GM21447 (cell line): Measurements from ENCODE around the gene CATSPER4.

Source experiments
- ATAC-seq: cut with Tn5 transposase; IDR thresholded peaks from one replicate; pipeline ENCODE4 v1.9.1; 2021; ENCODE audit not compliant: unreplicated experiment

CATSPER4 gene

GRCh38 chr1:26190373-26190987 lies at the start of gene CATSPER4:
CATSPER4 (plus strand) TSS chr1:26190602; CDS start chr1:26190628, 26 bp downstream.
- ATAC-seq, result no peak

- ATAC-seq, result no peak
These were observed 48.2 kb upstream of the CATSPER4 start for GRCh38 chr1:26142159-26142558.

DNA sequence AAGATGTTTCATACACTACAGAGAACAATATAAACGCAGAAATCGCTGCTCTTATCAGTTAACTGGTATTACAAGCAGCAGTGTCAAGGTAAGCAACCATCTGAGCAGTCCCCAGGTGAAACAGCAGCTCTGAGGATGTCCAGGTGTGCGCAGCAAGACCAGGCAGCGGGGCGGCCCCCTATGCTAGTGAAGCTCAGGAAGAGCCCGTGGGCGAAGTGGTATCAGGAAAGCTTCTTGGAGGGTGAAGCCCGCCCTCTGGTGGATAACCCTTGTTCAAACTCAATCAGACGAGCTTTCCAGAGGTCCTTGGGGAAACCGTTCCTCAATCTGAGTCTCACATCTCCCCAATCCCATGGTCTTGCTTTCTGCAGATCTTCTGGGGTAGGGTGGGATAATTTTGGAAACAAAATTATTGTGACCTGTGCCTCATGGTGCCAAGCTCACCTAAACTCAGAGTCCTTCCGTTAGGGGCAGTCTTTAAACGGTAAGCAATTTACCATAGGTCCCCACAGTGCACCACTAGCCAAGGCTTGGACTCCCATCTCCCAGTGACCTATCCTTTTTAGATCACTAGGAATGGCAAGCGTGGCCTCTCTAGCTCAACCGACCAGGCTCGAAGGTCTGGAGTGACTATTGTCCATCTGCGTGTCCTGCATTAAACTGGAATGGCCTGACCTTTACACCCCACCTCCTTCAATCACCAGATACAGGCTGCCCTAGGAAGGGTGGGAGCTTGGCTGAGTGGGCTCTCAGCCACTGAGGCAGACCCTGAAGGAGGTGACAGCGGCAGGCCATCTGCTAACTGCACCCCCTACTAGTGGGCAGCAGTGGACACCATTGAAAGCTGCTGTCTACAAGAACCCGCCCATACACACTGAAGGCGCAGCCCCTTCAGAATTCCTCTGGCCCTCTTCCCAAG lies 45.1 kb upstream of the CATSPER4 start:
- ATAC-seq, result no peak

GRCh38 chr1:26145960-26146294 lies 44.5 kb upstream of the CATSPER4 start:
- no peak for ATAC-seq

DNA sequence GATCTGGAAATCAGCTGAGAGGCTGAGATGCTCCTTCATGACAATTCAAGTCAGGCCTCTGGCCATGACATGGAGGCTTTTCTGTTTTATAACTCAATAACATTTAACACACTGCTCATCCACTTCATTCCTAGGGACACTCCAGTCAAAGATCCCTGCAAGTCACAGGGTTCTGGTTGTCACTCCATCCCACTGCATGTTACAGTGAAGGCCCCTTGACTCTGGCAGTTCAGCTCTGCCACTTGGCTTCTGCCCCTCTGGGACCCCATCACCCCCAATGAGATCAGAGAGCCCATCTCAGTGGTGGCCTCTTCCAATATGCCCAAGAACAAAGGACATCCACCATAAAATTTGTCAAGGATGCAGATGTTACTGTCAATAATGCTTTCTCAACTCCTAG lies 41.5 kb upstream of the CATSPER4 start:
- no peak for ATAC-seq

- no peak for ATAC-seq
These were observed 36.4 kb upstream of the CATSPER4 start for GRCh38 chr1:26153966-26154532.

- ATAC-seq, result no peak
These were observed 35.7 kb upstream of the CATSPER4 start for GRCh38 chr1:26154750-26155149.

DNA sequence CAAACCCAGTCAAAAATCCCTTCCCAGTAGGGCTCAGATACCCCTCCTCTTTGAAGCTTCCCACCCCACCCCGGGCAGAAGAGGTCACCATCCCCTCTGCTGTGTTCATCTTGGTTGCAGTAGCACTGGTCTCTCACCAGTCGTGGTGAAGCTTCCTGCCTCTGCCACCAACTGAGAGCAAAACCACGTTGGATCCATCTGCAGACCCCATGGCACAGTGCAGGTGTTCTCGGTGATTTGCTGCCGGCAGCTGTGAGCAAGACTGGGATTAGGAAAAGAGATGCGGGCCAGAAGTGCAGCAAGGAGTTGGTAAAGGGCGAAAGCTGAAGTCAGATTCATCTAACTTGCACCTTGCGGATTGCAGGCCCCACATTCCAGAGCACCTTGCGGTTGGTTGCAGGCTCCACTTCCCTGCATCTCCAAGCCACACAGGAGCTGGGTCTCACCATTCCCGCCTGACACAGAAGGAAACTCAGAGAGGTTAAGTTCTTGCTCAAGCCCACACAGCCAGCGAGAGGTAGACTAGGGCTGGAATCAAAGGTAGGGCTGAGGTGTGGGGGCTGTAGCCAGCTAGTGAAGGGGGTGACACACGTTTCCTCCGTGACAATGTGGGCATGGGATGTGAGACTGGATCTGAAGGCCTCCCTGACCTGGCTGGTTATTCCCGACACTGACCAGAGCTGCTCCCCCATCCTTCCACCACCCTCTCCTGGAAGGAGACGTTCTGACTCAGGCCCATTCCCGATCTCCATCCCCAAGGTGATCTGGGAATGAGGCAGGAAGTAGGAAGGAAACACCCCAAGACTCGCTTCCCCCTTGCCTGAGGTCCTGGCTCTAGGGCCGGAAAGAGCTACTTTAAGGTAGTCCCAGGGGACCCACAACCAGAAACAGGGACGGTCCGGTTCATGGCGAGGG lies 34.8 kb upstream of the CATSPER4 start:
- ATAC-seq, result no peak

- ATAC-seq, result no peak
These were observed 33.9 kb upstream of the CATSPER4 start for GRCh38 chr1:26156285-26157038.

DNA sequence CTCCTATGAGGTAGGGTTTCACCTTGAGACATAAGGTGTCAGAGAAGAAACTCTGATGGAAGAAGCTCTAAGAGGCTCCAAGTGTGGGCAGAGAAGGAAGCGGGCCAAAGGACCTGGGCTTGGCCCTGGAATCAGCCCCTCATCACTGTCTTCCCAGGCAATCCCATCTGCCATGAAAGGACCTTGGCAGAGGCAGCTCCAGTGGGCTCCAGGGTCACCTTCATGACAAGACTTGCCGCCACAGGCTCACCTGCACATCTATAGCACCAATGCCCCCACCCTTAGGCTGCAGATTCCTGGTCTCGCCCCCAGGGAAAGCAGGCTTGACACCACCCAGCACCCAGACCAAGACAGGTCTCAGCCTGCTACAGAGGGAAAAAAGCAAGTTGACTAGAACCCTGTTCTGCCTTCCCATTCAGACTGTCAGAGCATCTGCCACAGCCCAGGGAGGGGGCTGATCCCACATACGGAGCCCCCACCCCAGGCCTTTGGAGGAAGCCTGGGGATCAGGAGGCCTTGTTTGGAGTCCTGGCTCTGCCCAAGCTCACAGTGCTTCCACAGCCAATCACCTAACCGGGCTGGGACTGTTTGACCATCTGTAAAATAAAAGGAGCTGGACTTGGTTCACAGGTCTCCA lies 32.0 kb upstream of the CATSPER4 start:
- ATAC-seq, result no peak

DNA sequence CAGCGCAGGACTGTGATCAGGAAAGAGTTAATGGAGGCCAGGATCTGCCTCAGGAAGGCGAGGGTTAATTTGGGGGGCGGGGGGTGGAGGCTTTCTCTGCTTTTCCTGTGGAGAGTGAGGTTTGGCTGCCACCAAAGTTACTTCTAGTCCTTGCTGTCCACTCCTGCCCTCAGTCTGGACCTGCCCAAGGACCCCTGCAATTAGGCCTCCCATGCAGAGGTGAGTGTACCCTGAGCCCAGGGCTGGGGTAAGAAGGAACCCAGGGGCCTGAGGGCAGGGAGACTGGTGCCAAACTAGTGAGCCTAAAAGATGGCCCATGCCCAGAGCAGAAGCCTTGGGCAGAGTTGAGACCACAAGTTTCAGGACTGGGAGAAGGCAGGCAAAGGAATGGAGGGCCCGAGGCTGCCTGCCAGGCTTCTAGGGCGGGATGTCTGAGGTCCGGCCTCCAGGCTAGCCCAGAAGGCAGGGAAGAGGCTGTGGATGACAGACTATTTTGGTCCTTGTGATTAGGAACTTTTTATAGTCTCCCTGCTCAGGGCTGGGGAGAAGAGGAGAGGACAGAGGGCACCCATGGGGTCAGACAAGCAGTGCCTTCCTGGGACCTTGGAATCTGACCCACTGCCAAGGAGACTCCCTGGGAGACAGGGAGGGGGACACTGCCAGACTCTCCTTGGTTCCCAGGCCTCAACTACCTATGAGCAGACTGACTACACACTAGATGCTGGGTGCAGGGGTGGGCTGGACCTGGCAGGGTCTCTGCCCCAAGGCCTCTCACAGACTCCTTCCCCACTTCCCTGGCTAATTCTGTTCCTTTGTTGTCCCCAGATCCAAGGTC lies 31.3 kb upstream of the CATSPER4 start, which contains the start of gene FAM110D:
TSS of gene FAM110D (plus strand) at position 172 of the 835 bp plus-strand sequence. CDS start 2,213 bp downstream, outside the sequence.
- ATAC-seq, result no peak

DNA sequence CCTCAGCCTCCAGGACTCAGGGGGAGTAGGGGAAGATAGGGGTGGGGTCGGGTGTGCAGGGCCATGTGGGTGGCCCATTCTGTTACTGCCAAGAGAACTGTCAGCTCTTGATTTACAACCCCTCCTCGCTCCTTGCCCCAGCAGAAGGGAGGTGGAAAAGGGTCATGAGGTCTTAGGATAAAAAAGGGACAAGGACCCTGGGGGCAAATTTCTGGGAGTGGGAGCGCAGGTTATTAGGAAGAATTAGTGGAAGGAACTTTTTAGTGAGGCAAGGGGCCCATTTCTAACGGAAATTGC lies 30.7 kb upstream of the CATSPER4 start:
- no peak for ATAC-seq

DNA sequence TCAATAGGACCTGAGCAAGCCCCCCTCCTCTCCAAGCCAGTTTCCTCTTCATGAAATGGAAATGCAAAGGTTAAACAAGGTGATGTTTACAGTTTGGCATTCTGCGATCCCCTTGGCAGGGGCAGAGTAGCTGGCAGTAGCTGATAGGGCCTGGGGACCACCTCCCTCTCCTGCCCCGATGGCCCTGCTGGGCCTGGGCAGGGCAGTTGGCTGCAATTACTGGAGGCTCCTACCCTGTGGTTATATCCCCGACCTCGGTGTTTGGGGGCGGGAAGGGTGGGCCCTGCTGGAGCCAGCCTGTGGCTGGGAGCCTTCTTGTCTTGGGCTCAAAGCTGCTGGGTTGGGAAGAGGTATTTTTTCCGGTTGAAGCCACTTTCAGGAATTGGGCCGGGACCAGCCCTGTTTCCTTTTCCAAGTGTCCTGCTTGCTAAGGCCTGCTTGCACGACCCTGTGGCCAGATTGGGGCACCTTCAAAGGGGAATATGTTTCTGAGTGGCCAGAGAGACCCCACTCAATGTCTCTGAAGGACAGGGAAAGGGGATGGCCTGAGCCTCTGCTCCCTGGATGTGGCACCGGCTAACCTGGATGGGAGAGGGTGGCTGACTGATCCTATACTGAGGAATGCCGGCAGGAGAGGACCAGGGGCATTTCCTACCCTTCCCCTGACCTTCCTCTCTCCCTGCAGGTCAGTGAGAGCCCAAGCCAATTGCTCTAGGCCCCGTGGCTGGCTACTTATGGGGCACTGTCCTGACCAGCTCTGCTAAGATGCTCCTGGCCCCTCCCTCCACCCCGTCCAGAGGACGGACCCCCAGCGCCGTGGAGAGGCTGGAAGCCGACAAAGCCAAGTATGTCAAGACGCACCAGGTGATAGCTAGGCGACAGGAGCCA lies 29.6 kb upstream of the CATSPER4 start:
- ATAC-seq, result no peak

GRCh38 chr1:26161415-26162219 lies 28.8 kb upstream of the CATSPER4 start:
- ATAC-seq, result no peak

DNA sequence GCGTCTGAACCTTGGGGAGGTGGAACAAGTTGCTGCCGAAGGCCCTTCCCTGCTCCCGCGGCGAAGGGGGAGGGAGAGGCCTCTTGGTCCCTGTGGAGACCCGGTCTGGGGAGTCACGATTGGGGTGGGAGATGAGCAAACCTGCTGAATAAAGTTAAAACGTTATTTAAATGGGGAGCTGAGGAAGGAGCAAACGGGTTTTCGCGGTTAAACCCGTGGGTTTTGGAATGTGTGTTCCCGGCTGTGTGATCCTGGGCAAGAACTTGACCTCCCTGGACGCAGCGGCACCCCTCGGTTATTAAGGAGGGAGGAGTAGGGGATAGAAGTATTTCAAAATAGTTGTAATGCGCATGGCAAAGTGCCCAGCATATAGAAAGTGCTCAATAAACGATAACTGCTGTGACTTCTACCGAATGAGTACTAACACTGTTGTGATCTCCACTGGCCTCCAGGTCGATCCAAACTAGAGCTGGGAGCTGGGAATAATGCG lies 28.1 kb upstream of the CATSPER4 start:
- ATAC-seq, result no peak

- no peak for ATAC-seq
These were observed 26.7 kb upstream of the CATSPER4 start for GRCh38 chr1:26163684-26164035.
